RWPE2 (cell line): ENCODE data around the gene PTTG1.

Experiments
- ATAC-seq: fragments of 200-7000 bp; cut with Tn5 transposase; 3 replicates; pipeline ENCODE4 v1.9.1; 2021; ENCODE audit warnings: low read depth
- DNase-seq: peaks from one replicate; pipeline ENCODE4 v3.0.0-alpha.2; 2020; ENCODE audit warnings: low spot score
- H3K27ac ChIP-seq: fragments of 450-650 bp; 2 replicates; pipeline ENCODE4 v1.5.1; 2017; ENCODE audit warnings: mild to moderate bottlenecking; ENCODE audit not compliant: poor library complexity, severe bottlenecking
- H3K27me3 ChIP-seq: fragments of 250-450 bp; sonication (Bioruptor Pico); 2 replicates; pipeline ENCODE4 v1.5.1; 2021; ENCODE audit warnings: mild to moderate bottlenecking, moderate library complexity; ENCODE audit not compliant: insufficient read depth, poor library complexity, severe bottlenecking
- H3K36me3 ChIP-seq: fragments of 250-450 bp; sonication (Bioruptor Pico); 2 replicates; pipeline ENCODE4 v1.5.1; 2020; ENCODE audit warnings: low read depth, mild to moderate bottlenecking, moderate library complexity
- H3K4me1 ChIP-seq: fragments of 250-450 bp; sonication (Bioruptor Pico); 2 replicates; pipeline ENCODE4 v1.5.1; 2021; ENCODE audit warnings: mild to moderate bottlenecking, moderate library complexity; ENCODE audit not compliant: insufficient read depth, poor library complexity, severe bottlenecking
- H3K4me3 ChIP-seq: fragments of 250-450 bp; sonication (Bioruptor Pico); 2 replicates; pipeline ENCODE4 v1.5.1; 2021; ENCODE audit warnings: mild to moderate bottlenecking, moderate library complexity; ENCODE audit not compliant: severe bottlenecking
- H3K9me3 ChIP-seq: fragments of 250-450 bp; sonication (Bioruptor Pico); 2 replicates; pipeline ENCODE4 v1.5.1; 2021; ENCODE audit warnings: mild to moderate bottlenecking, moderate library complexity; ENCODE audit not compliant: severe bottlenecking
- CTCF ChIP-seq: fragments of 450-650 bp; IDR thresholded peaks from one replicate; pipeline ENCODE4 v1.5.1; 2017; ENCODE audit warnings: mild to moderate bottlenecking, moderate library complexity; ENCODE audit not compliant: poor library complexity, severe bottlenecking

The PTTG1 gene

GRCh38 chr5:160472482-160472881, 50.8 kb downstream of the PTTG1 start:
- TF ChIP-seq CTCF = no peak
- Histone ChIP-seq H3K27me3 (no peaks in the 10 kb centered on the region), H3K9me3 (no peaks in the 10 kb centered on the region), H3K4me3 (no peak overlapping the region), H3K4me1 (peaks cover 3% of the 10 kb centered on the region), H3K36me3 (no peaks in the 10 kb centered on the region), H3K27ac (no peak overlapping the region)
- DNase-seq (no peak), ATAC-seq (no peak)

- TF ChIP-seq CTCF = no peak
These were observed 52.0 kb downstream of the PTTG1 start for GRCh38 chr5:160473681-160474080.

GRCh38 chr5:160474084-160474483, 52.4 kb downstream of the PTTG1 start:
- Histone ChIP-seq H3K9me3 (no peaks in the 10 kb centered on the region), H3K4me3 (no peak overlapping the region), H3K27ac (no peak overlapping the region), H3K36me3 (no peaks in the 10 kb centered on the region), H3K27me3 (no peaks in the 10 kb centered on the region), H3K4me1 (peaks cover 3% of the 10 kb centered on the region)
- TF ChIP-seq CTCF = no peak
- no peak for ATAC-seq
- DNase-seq = no peak

More at GRCh38 chr5:160473681-160474080, 52.0 kb downstream of the PTTG1 start:
- Histone ChIP-seq H3K4me1 (peaks cover 3% of the 10 kb centered on the region), H3K27ac (no peak overlapping the region), H3K4me3 (no peak overlapping the region), H3K9me3 (no peaks in the 10 kb centered on the region), H3K36me3 (no peaks in the 10 kb centered on the region), H3K27me3 (no peaks in the 10 kb centered on the region)
- DNase-seq (no peak), ATAC-seq (no peak)

GRCh38 chr5:160475864-160476438, 54.3 kb downstream of the PTTG1 start:
- Histone ChIP-seq H3K4me1 (no peaks in the 10 kb centered on the region), H3K4me3 (no peak overlapping the region), H3K27ac (no peak overlapping the region), H3K27me3 (no peaks in the 10 kb centered on the region), H3K9me3 (no peaks in the 10 kb centered on the region), H3K36me3 (no peaks in the 10 kb centered on the region)
- no peak for TF ChIP-seq CTCF
- no peak for ATAC-seq
- no peak for DNase-seq

- ATAC-seq (no peak), DNase-seq (no peak)
- Histone ChIP-seq H3K4me3 (no peak overlapping the region), H3K9me3 (no peaks in the 10 kb centered on the region), H3K27ac (no peak overlapping the region), H3K27me3 (no peaks in the 10 kb centered on the region), H3K4me1 (no peaks in the 10 kb centered on the region), H3K36me3 (no peaks in the 10 kb centered on the region)
- no peak for TF ChIP-seq CTCF
These were observed 55.8 kb downstream of the PTTG1 start for GRCh38 chr5:160477266-160477970.
